UCSD-AML1 (cell line): ENCODE data around the gene MRPL3.

Experiments
- DNase-seq: peaks from one replicate; lab custom pipeline; 2025; ENCODE audit not compliant: unreplicated experiment; lab: John Stamatoyannopoulos, UW

Gene MRPL3

DNA sequence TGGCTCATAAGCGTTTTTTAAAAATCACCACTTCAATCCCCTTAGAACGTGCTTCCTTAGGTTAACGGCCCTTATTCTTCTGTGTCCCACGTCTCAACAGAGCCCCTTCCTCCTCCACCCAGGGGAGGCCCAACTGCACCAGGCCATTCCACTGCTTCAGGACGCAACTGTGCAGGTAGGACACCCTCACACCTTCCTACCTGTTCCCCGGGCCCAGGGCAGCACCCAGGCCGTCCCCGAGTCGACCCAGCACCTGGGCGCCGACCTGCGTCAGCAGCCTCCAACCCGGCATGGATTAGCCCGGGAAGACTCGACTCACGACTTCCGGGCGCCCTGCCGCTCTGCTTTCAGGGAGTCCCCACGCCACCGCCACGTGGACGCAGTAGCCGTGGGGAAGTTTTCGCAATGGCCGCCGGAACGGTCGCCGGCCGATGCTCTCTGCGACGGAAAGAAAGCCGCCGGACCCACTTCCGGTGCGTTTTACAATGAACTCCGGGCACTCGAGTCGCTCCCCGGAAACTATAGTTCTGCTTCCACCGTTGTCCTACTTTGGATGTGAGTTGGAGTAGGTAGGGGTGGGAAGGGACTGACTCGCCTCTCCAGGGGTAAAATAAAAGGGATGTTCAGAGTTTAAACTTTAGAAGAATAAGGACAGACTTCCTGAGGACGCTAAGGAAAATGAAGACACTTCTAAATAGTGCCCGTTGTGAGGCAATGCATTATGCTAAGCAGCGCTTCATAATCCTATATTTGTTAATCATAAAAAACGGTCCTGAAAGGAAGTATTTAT lies at the start of gene MRPL3:
TSS of gene MRPL3 (minus strand) at position 442 of the 790 bp plus-strand sequence. CDS start at position 292, 150 bp downstream.
- peak; percentile 90 for DNase-seq

DNA sequence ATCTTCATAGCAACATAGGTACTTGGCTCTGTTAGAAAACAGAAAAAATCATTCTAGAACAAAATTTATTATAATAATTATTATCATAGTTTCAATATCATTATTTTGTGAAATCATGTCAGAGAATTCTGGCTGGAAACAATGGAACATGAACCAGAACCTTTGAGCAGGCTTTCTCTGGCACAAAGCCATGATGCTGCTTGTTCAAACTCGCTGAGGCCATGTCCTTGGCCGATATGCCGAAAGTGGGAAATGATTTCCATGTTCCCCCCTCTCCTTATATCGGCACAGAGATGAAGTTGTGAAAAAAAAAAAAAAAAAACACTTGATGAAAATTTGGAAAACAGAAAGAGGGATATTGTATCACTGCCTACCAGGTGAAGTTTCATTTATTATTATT lies 49.0 kb upstream of the MRPL3 start:
- no peak for DNase-seq

DNA sequence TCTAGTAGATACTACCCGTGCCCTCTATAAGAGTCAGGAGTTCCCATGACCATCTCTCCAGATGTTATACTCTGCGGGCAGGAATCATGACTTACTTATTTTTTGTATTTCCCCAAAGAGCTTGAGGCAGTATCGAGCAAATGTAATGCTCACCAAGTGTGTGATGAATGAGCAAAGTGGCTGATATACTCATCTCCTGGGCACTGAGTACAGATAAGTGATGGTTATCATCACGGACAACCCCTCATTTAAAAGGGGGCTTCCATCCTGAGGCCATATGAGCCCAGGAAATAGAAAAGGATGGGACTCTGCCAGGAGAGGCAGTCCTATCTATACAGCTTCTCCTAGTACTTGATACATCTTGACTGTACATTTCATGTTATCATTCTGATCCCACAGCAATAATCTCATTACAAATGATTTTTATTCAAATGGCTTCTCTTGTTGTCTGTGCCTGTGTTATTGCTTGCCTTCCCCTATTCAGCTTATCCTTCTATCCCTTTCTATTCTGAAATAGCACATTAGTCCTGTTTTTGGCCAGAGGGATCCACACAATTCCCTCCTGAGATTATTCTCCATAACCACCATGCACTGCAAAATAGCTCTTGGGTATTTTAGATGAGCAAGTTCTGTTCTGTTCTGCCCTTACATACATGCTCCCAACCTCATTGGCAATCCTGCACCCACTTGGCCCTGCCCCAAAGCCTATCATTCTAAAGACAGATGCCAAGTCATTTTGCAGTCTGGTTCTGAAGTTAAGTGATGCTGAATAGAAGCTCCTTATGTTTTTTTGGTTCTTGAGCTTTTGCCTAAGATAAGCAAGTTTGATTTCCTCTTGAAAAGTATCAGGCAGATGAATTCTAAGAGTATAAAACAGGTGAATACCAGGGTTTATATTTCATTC lies 48.0 kb upstream of the MRPL3 start:
- no peak for DNase-seq

DNA sequence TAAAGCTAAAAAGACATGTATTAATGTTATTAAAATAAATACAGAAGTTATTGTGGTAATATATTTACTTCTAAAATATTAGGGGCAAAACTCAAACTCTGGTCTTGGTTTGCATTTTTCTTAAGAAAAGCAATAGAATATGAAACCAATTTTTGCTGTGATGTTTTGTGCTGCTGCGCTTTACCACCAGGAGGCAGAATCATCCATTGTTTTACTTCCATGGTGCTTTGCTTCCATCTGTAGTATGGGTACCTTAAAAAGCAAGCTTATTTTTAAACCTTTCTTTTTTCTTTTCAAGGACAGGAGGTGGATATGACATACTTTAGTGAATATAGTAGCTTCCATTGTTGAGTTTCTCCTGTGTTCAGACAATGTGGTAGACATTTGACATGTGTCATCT lies 46.6 kb upstream of the MRPL3 start:
- no peak for DNase-seq

DNA sequence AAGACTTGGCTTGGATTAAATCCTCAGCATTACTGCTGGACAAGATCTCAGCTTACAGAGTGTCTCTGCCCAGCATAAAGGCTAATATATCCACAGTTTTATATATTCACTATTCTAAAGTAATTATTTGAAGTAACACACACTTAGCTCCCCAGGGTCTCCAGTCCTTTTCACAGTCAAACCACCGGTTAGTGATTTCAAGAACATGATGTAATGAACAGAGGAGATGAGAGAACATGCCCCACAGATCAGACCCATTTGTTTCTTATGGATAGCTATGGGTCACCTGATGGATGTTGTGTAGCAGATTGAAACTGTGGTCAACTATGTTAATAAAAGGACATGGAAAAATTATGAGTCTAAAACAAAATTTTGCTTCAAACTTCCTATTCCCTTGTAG lies 44.8 kb upstream of the MRPL3 start:
- no peak for DNase-seq

DNA sequence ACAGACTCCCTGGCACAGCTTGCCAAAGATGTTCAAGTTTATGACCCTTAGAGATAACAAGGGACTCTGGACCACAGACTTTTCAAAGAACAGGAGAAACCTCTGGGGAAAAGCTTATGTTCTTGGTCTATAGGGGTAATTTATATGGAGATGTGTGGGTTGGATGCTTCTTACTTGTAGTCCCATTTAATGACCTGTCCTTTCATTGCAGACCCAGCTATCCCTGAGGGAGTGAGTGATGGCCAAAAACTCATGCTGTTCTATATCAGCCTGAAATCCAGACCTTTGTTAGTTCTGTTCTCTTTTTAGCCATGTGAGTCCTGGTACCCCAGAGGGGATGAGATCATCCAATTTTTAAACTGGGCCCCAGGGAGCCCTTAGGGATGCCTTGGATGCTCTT lies 43.7 kb upstream of the MRPL3 start:
- DNase-seq = no peak

DNA sequence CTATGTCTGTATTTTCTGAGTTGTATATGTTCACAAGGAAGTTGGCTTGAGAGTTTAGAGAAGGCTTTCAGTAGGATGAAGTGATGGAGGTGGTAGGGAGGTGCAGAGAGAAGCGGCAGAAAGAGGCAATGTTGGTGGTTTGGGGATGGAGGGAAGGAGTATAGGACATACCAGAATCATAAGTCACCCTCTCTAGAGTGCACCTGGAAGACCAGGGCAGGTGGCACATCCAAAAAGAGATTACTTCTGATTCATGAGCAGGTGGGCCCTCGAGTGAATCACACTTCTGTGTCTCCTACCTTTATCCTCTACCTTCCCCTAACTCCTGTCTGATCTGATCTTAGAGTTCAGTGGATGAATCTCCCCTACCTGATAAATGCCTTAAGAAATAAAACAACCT lies 41.8 kb upstream of the MRPL3 start:
- no peak for DNase-seq

DNA sequence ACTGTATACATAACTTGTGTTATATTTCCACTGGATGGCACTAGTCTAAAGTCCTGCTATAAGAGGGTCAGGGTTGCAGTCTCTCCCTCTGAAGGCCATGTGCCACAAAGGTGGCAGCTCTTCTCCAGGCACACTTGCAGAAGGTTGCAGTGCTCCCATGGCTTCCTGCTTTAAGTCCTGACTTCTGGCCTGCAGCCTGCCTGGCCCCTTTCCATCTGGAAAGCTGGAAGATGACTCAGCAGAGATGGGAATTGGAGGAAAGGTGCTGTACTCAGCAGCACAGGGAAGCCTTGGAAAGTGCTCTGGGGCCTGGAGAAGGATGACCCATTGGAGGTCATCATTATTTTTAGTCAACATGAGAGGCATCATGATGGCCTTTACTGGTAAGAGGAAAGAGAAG lies 40.9 kb upstream of the MRPL3 start:
- no peak for DNase-seq

DNA sequence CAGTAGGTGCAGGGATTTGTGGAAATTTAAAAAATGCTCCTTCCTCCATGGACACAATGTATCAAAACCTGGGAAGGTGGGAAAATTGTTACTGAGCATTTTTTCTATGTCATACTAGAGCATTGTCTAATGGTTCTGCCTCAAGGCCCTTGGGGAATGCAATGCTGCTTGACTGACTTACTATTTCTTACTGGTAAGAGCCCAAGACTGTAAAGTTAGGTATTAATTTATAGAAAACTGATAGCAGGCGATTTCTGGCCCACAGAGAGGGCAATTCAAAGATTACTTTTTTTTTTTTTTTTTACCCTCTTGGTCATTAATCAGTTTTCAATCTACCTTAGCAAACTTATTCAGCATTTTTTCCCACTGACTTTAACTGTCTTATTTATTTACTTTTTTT lies 38.5 kb upstream of the MRPL3 start:
- DNase-seq = no peak

DNA sequence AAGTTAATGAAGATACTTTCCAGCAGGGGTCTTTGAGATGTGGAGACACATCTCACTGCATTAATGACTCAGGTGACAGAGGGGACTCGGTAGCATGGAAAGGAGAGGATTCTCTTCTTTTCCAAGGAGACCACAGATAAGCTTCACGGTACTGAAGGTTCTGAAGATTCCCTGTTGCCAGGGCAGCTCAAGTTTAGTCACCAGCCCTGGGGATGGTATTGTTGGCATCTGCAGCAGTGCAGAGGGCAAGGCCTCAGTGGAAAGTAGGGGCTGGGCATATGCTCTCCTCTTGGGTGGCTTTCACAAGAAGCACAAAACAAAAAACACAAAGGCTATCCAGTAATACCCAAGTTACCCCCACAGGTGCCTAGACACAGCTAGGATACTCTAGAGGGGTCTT lies 38.0 kb upstream of the MRPL3 start:
- no peak for DNase-seq

DNA sequence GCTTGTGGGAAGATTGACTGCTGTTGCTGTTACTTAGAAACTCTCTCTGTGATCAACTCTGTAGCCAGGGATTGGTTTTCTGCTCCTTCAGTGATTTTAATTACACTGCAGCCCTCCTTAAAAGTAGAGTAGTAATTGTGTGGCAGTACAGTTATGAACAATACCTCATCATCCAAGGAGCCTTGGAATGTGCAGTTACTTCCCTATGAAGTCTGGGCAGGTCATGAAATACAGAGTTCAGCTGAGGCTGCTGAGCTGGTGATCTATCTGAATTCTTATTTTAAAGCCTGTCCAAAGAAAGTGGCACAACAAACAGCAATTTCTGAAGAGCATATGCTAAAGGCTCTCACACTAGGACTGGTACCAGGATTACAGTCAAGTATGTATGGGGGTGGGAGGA lies 37.4 kb upstream of the MRPL3 start:
- no peak for DNase-seq

DNA sequence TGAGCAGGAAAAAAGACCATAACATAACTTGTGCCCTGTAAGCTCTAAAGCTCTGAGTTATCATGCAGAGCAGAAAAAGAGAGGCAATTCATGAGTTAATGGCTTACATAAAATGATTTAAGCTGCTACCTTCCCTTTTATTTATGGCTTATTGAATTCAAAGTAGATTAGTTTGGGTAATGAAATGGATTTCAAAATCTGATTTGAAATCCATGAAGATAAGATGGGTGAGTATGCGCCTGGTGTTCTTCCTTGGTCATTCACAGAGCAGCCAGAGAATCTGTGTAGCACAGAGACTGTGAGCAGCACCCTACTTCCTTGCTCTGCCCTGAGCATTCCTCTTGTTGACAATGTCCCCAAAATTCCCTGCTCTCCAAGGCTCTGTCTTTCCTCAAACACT lies 36.2 kb upstream of the MRPL3 start:
- DNase-seq = no peak

DNA sequence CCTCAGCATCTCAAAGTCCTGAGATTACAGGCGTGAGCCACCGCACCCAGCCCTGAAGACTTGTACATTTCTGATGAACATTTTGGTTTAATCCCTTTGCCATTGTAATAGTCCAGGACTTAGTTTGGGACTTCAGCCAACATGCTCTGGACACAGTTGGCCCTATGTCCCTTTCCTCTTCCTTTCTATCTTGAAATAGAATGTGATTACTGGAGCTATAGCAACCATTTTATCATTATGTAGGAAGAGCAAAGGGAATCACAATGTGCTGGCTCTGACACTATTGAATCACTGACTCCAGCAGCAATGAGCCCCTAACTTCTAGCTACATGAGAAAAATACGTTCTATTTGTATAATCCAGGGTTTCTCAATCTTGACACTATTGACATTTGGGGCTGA lies 34.8 kb upstream of the MRPL3 start:
- DNase-seq = no peak

DNA sequence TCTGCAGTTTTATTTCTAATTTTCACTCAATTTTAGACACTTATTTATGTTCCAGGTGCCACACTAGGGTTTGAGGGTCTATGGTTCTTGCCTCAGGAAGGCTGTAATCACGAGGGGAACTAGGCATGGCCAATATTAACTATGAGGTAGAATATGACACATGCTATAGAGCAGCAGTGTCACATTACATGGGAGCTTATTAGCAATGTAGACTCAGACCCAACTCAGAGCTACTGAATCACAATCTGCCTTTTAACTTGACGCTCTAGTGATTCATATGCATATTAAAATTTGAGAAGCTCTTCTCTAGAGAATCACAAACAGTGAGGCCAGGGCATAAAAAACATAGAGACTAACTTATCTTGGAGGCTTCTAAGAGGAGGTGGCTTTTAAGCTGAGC lies 32.8 kb upstream of the MRPL3 start:
- no peak for DNase-seq

DNA sequence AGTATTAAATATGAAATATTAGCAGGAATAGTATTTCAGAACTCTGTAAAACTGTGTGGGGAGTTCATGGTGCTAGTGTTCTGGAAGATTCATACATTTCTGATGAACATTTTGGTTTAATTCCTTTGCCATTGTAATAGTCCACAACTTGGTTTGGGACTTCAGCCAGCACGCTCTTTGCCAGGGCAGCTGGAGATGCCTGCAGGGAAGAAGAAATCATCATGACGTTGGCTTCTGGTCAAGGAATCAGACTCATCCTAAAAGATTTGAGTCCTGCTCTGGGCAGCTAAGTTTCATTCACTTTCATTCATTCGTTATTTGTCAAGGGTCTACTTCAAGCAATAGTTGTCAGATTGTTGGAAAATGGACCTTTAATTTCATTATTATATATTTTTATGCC lies 32.4 kb upstream of the MRPL3 start:
- DNase-seq = no peak

DNA sequence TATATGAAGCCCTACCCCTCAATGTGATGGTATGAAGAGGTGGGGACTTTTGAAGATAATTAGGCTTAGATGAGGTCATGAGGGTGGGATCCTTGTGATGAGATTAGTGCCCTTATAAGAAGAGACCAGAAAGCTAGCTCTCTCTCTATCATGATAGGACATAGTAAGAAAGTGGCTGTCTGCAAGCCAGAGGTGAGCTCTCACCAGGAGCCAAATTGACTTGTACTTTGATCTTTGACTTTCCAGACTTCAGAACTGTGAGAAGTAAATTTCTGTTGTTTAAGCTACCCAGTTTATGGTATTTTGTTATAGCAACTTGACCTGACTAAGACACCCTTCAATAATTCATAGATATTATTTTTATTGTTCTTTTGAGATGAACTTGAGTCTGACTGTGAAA lies 29.9 kb upstream of the MRPL3 start:
- no peak for DNase-seq

DNA sequence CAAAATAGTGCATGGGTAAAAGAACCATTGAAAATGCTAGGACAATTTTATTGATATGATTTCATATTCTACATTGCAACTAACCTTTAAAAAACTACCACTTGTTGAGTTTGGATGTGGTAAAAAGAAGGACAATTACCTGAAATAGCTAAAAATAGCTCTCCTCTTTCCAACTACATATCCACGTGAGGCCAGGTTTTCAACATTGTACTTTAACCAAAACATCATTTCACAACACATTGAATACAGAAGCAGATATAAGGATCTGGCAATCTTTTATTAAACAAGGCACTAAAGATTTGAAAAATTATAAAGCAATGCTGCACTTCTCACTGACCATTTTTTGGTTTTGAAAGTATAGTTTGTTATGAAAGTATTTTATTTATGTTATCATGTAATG lies 28.1 kb upstream of the MRPL3 start:
- DNase-seq = no peak

DNA sequence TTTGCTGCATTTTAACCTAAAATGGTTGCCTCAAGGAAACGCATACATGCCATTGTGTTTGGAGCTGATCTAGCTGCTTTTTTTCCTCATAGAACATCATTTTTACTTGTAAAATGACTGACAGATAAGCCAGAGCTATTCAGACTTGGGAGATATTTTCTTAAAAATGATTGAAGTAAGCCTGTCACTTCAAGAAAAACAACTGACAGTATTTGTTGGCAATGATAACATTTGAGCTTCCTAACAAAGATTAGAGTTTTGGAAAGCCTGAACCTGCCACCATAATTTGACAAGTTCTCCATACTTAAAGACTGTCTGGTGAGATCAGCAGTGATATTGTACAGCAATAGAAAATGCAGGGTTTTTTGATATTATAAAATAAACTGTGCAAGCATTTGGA lies 27.6 kb upstream of the MRPL3 start:
- no peak for DNase-seq

DNA sequence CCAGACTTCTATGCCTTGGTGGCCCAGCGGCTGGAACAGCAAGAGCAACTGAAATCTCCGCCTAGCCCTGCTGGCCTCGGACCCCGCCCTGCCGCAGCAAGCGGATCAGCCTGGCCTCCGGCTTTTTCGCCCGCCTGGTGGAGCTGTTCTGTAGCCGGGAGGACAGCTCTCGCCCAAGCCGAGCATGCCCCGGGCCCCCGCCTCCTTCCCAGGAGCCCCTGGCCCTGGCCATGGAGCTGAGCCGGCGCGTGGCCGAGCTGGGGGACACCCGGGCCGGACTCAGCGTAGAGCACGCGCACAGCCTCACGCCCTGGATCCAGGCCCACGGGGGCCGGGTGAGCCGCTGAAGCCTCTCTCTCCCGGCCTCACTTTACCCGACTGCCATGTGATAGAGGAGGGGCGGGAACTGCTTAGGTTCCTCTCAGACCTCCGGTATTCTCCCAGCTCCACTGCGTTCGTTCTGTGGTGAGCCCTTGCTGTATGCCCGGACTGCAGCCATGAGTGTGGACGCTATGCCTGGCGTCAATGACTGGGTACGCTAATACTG lies 24.1 kb upstream of the MRPL3 start:
- no peak for DNase-seq

DNA sequence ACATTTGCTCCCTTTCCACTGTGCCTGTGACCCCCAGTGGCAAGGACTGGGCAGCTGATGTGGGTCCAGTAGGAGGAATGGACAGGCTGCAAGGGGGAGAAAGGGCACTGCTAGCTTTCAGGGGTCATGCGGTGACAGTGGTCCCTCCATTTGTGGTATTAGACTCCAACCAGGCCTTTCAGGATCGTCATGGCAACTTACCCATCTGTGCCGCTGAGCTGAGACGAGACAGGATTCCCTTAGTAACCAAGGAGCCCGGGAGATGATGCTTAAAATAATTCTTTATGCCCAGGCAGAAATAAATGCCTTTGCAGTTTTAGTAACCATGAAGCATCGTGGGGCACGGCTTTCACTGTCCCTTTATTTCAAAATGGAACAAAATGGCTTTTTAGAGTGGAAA lies 15.9 kb upstream of the MRPL3 start:
- DNase-seq = no peak

DNA sequence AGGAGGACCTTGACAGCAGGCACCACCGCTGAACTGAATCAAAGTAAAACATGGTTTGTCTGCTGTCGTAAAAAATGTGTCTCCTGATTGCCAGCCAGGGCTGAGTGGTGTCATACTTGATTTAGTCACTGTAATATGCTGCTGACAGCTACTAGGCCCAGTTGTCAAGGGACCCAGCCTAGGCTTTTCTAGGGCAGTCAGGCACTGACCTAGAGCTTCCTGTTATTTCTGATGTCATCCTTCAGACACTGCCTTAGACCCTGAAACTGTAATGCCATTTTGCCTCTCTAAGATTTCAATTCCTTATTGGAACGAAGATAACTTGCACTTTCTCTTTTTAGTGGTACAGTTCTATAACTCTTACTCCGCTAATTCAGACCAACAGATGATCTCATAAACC lies 2.6 kb upstream of the MRPL3 start:
- DNase-seq = no peak

DNA sequence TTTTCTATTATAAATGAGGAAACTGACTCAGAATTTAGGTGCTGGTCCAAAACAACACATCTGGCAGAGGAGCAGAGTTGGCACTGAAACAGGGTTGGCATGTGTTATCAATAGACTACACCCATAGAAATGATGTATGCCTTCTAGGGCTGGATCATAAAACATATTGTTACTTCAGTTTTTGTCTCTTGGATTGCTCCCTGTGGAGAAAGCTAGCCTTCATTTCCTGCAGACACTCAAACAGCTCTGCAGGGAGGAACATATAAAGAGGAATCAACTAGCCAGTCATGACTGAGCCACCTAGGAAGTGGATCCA lies 507 bp upstream of the MRPL3 start:
- DNase-seq = no peak
